ENCODE measurements around the gene DDC. TPM values are rescaled to one million over a fixed set of nuclear protein-coding genes. Genes with fewer than 3 reads are reported as not detected.

The DDC gene
- total RNA-seq, 1 donor from 2014 or later, result 1.7 TPM

GRCh38 chr7:50416527-50417182, 148.6 kb downstream of the DDC start:
- no peak for DNase-seq (ENCODE audit: low spot score)

- DNase-seq (ENCODE audit: low spot score), result no peak
These were observed 149.3 kb downstream of the DDC start for GRCh38 chr7:50415844-50416364.

GRCh38 chr7:50413561-50413960, 151.6 kb downstream of the DDC start:
- DNase-seq (ENCODE audit: low spot score), result no peak

GRCh38 chr7:50412973-50413372, 152.2 kb downstream of the DDC start:
- no peak for DNase-seq (ENCODE audit: low spot score)

- no peak for DNase-seq (ENCODE audit: low spot score)
These were observed 153.9 kb downstream of the DDC start for GRCh38 chr7:50411332-50411731.

- DNase-seq (ENCODE audit: low spot score), result no peak
These were observed 155.1 kb downstream of the DDC start for GRCh38 chr7:50409856-50410745.

Other genes starting within 250 kb of the DDC start
- 7.6 TPM for gene FIGNL1, start 115.1 kb downstream of the DDC start, total RNA-seq
- 106 TPM for gene GRB10, start 217.5 kb upstream of the DDC start, total RNA-seq